K562 (cell line): ENCODE results near the gene RHBDF2. TPM values are rescaled to one million over a fixed set of nuclear protein-coding genes. Genes with fewer than 3 reads are reported as not detected.

Experiments used
- BCL6 ChIP-seq: fragments of 250-450 bp; sonication (Bioruptor Pico); IDR thresholded peaks from 2 replicates; pipeline ENCODE4 v1.4.0; 2020
- C11orf30 ChIP-seq: fragments of 450-650 bp; IDR thresholded peaks from 2 replicates; pipeline ENCODE4 v1.6.1; 2016; ENCODE audit warnings: low read depth, mild to moderate bottlenecking
- ETV1 ChIP-seq: fragments of 450-650 bp; conservative IDR thresholded peaks from 2 replicates; pipeline ENCODE4 v1.6.1; 2016; ENCODE audit warnings: missing genetic modification characterization, control low read depth, low read depth, missing compliant biosample characterization
- FOSL1 ChIP-seq: fragments of 200-800 bp; sonication (Bioruptor generic); conservative IDR thresholded peaks from 2 replicates; pipeline ENCODE4 v1.6.1; 2016; ENCODE audit warnings: missing genetic modification characterization, missing compliant biosample characterization
- FOXM1 ChIP-seq, 2 experiments: fragments of 450-650 bp in 1 of 2; sonication (generic) in 1 of 2; formaldehyde crosslinking in 1 of 2; IDR thresholded peaks; 2 replicates each; pipeline versions ENCODE4 v1.6.1 to v1.9.0; 2017 to 2022; ENCODE audit warnings: low read depth in 2 of 2, mild to moderate bottlenecking in 2 of 2, missing genetic modification reagents in 1 of 2, moderate library complexity in 1 of 2
- KDM4B ChIP-seq, 2 experiments: fragments of 450-650 bp in 1 of 2; sonication (generic) in 1 of 2; IDR thresholded peaks; 2 replicates each; pipeline ENCODE4 v1.6.1; 2016 to 2017; ENCODE audit warnings: borderline replicate concordance in 2 of 2, antibody characterized with exemption in 1 of 2, low read depth in 1 of 2, mild to moderate bottlenecking in 1 of 2
- MAFG ChIP-seq: fragments of 450-650 bp; conservative IDR thresholded peaks from 2 replicates; pipeline ENCODE4 v1.6.1; 2016; ENCODE audit warnings: missing genetic modification characterization, missing compliant biosample characterization
- NCOR1 ChIP-seq: fragments of 450-650 bp; IDR thresholded peaks from 2 replicates; pipeline ENCODE4 v1.6.1; 2016; ENCODE audit warnings: mild to moderate bottlenecking, moderate library complexity
- POLR2A ChIP-seq: fragments of 450-650 bp; conservative IDR thresholded peaks from 2 replicates; pipeline ENCODE4 v1.6.1; 2016
- PTTG1 ChIP-seq: fragments of 450-650 bp; IDR thresholded peaks from 2 replicates; pipeline ENCODE4 v1.6.1; 2016; ENCODE audit warnings: low read depth, mild to moderate bottlenecking, missing genetic modification characterization, missing compliant biosample characterization
- PYGO2 ChIP-seq: fragments of 450-650 bp; IDR thresholded peaks from 2 replicates; pipeline ENCODE4 v1.6.1; 2016; ENCODE audit warnings: mild to moderate bottlenecking, missing genetic modification characterization, moderate library complexity, missing compliant biosample characterization
- RREB1 ChIP-seq: fragments of 250-450 bp; sonication (Bioruptor Pico); IDR thresholded peaks from 2 replicates; pipeline ENCODE4 v1.4.0; 2020
- TAL1 ChIP-seq: fragments of 450-650 bp; IDR thresholded peaks from 2 replicates; pipeline ENCODE4 v1.6.1; 2016; ENCODE audit warnings: mild to moderate bottlenecking
- TCF3 ChIP-seq: sonication (generic); formaldehyde crosslinking; IDR thresholded peaks from 2 replicates; pipeline ENCODE4 v1.4.0; 2020; ENCODE audit warnings: mild to moderate bottlenecking, missing genetic modification reagents
- ZSCAN32 ChIP-seq: fragments of 450-650 bp; formaldehyde crosslinking; IDR thresholded peaks from 2 replicates; pipeline ENCODE4 v1.4.0; 2020; ENCODE audit warnings: mild to moderate bottlenecking, moderate library complexity
- polyA plus RNA-seq, 8 experiments: library from polyadenylated mRNA; depleted of rRNA in 4 of 8; stranded (reverse) in 5 of 8; unstranded in 3 of 8; fragments of >200 nt; fragmentation: Nextera tagmentation in 2 of 8; fragmentation: Illumina TruSeq in 1 of 8; extraction: Ambion mirVana in 2 of 8; extraction: Trizol in 1 of 8; gene quantifications; 2 replicates each; pipeline versions ENCODE4 v1.2.1 to v1.2.3, GENCODE V29; 2011 to 2014; ENCODE audit warnings: inconsistent platforms in 1 of 8, missing spikeins in 1 of 8
- total RNA-seq, 7 experiments: library from RNA; depleted of rRNA in 6 of 7; stranded (reverse); fragments of >200 nt in 6 of 7; fragmentation: Illumina TruSeq in 2 of 7; extraction: Trizol in 2 of 7; gene quantifications; 2 replicates each; pipeline versions ENCODE4 v1.2.1 to v1.2.3, GENCODE V29; 2011 to 2021; ENCODE audit warnings: low replicate concordance in 1 of 7
- TF ChIP-seq, protein P1 (sequence below): fragments of 450-650 bp; formaldehyde crosslinking; IDR thresholded peaks from 2 replicates; pipeline ENCODE4 v1.4.0; 2020; ENCODE audit warnings: mild to moderate bottlenecking, moderate library complexity
- TF ChIP-seq, protein P2 (sequence below): fragments of 450-650 bp; formaldehyde crosslinking; IDR thresholded peaks from 2 replicates; pipeline ENCODE4 v1.4.0; 2022; ENCODE audit warnings: missing genetic modification characterization

Gene RHBDF2
- total and polyA plus RNA-seq, 9 of the 15 experiments (the other 6 are each of a cell fraction or from before 2014, with no cell fraction given): 0.04 to 2.8 (median 1.1) TPM

- TF ChIP-seq RREB1 (CRISPR knock-in tag) (0 out of 2 replicates have a peak, but pooled peaks have one; percentile 54), BCL6 (CRISPR knock-in tag) (no peak), FOXM1 (IDR thresholded peaks at IDR 0.05; ENCODE audit: low read depth) (peak; percentile 19; the same call in 1 of the 2 replicates), FOXM1 (CRISPR knock-in tag; IDR thresholded peaks at IDR 0.05; ENCODE audit: low read depth) (no peak), PYGO2 (tag) (no peak), C11orf30 (peak; percentile 91), KDM4B (IDR thresholded peaks at IDR 0.05; ENCODE audit: borderline replicate concordance in 2 of 2, low read depth in 1 of 2) (no peak), ZSCAN32 (no peak), ETV1 (tag) (peak; percentile 64; the same call in 1 of the 2 replicates), MAFG (peak; percentile 85), FOSL1 (tag) (peak; percentile 60), NCOR1 (peak; percentile 51), POLR2A (peak; percentile 51), TCF3 (0 out of 2 replicates have a peak, but pooled peaks have one; percentile 9), TAL1 (peak; percentile 11; the same call in 1 of the 2 replicates), PTTG1 (tag) (no peak)
- TF ChIP-seq, protein P1, sequence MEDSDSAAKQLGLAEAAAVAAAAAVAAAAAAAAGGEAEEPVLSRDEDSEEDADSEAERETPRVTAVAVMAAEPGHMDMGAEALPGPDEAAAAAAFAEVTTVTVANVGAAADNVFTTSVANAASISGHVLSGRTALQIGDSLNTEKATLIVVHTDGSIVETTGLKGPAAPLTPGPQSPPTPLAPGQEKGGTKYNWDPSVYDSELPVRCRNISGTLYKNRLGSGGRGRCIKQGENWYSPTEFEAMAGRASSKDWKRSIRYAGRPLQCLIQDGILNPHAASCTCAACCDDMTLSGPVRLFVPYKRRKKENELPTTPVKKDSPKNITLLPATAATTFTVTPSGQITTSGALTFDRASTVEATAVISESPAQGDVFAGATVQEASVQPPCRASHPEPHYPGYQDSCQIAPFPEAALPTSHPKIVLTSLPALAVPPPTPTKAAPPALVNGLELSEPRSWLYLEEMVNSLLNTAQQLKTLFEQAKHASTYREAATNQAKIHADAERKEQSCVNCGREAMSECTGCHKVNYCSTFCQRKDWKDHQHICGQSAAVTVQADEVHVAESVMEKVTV (CRISPR knock-in tag): no peak
- TF ChIP-seq, protein P2, sequence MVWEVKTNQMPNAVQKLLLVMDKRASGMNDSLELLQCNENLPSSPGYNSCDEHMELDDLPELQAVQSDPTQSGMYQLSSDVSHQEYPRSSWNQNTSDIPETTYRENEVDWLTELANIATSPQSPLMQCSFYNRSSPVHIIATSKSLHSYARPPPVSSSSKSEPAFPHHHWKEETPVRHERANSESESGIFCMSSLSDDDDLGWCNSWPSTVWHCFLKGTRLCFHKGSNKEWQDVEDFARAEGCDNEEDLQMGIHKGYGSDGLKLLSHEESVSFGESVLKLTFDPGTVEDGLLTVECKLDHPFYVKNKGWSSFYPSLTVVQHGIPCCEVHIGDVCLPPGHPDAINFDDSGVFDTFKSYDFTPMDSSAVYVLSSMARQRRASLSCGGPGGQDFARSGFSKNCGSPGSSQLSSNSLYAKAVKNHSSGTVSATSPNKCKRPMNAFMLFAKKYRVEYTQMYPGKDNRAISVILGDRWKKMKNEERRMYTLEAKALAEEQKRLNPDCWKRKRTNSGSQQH (CRISPR knock-in tag): 0 out of 2 replicates have a peak, but pooled peaks have one; percentile 15
These were observed 58.6 kb downstream of the RHBDF2 start (continued) for GRCh38 chr17:76442341-76443338.
